ENCODE data around the gene TUFM.
"Not testable (repeated sequence)": the region's sequence is repeated elsewhere in the genome, so short reads cannot be mapped to it uniquely, and the experiment has no call there.

The TUFM gene

GRCh38 chr16:28838558-28838918, 7.6 kb downstream of the TUFM start:
- no peak for DNase-seq

GRCh38 chr16:28837672-28838557, 8.2 kb downstream of the TUFM start:
- no peak for DNase-seq

- DNase-seq: no peak
Measured at GRCh38 chr16:28836761-28837064, 9.4 kb downstream of the TUFM start.

GRCh38 chr16:28835864-28836760, 10.0 kb downstream of the TUFM start:
- DNase-seq: no peak

GRCh38 chr16:28834873-28835863, 11.0 kb downstream of the TUFM start:
- DNase-seq: no peak

- no peak for DNase-seq
Measured at GRCh38 chr16:28834349-28834748, 11.8 kb downstream of the TUFM start.

GRCh38 chr16:28830531-28830930, 15.6 kb downstream of the TUFM start:
- DNase-seq: no peak

GRCh38 chr16:28829747-28830146, 16.4 kb downstream of the TUFM start:
- no peak for DNase-seq

GRCh38 chr16:28826141-28826540, 20.0 kb downstream of the TUFM start:
- no peak for DNase-seq

- DNase-seq: no peak
Measured at GRCh38 chr16:28824717-28824973, 21.5 kb downstream of the TUFM start.

- peak; percentile 95 for DNase-seq
Measured at GRCh38 chr16:28823873-28824716, 22.1 kb downstream of the TUFM start.

GRCh38 chr16:28823291-28823872, 22.8 kb downstream of the TUFM start:
- DNase-seq: no peak

- DNase-seq: peak; percentile 92
Measured at GRCh38 chr16:28822520-28823290, 23.4 kb downstream of the TUFM start, which contains the start of gene ATXN2L. ATXN2L (plus strand) TSS chr16:28822999; CDS start chr16:28823260, 261 bp downstream.

GRCh38 chr16:28821874-28822519, 24.2 kb downstream of the TUFM start:
- DNase-seq: no peak

GRCh38 chr16:28820546-28820945, 25.6 kb downstream of the TUFM start:
- not testable (repeated sequence) for DNase-seq

- no peak for DNase-seq
Measured at GRCh38 chr16:28820016-28820415, 26.1 kb downstream of the TUFM start.

- DNase-seq: not testable (repeated sequence)
Measured at GRCh38 chr16:28807445-28808120, 38.6 kb downstream of the TUFM start.

GRCh38 chr16:28802235-28803019, 43.7 kb downstream of the TUFM start:
- peak; percentile 79 for DNase-seq
